KMS-11 (cell line): ENCODE data around the gene CIDEA.
"Not testable (repeated sequence)": the region's sequence is repeated elsewhere in the genome, so short reads cannot be mapped to it uniquely, and the experiment has no call there.

Experiments used
- H2AFZ ChIP-seq: fragments of 200-600 bp; sonication (generic); 2 replicates; pipeline ENCODE4 v1.6.1; 2016; ENCODE audit warnings: antibody characterized with exemption, mixed run types, low read depth
- H3K27ac ChIP-seq: fragments of 200-600 bp; sonication (generic); 2 replicates; pipeline ENCODE4 v1.6.1; 2016; ENCODE audit warnings: mild to moderate bottlenecking, mixed run types
- H3K27me3 ChIP-seq: fragments of 200-600 bp; sonication (generic); 2 replicates; pipeline ENCODE4 v1.6.1; 2017; ENCODE audit warnings: mild to moderate bottlenecking, low read depth, mixed run types, moderate library complexity; ENCODE audit not compliant: insufficient read depth
- H3K36me3 ChIP-seq: fragments of 200-600 bp; sonication (generic); 2 replicates; pipeline ENCODE4 v1.6.1; 2017; ENCODE audit warnings: mild to moderate bottlenecking, mixed run types; ENCODE audit not compliant: insufficient read depth
- H3K4me1 ChIP-seq: fragments of 200-600 bp; sonication (generic); 2 replicates; pipeline ENCODE4 v1.6.1; 2016; ENCODE audit warnings: mild to moderate bottlenecking, low read depth, mixed run types; ENCODE audit not compliant: poor library complexity, severe bottlenecking
- H3K4me2 ChIP-seq: fragments of 200-600 bp; sonication (generic); 2 replicates; pipeline ENCODE4 v1.7.0; 2016; ENCODE audit warnings: mild to moderate bottlenecking, mixed run types
- H3K4me3 ChIP-seq: fragments of 200-600 bp; sonication (generic); IDR thresholded peaks from 2 replicates; pipeline ENCODE4 v1.6.1; 2017; ENCODE audit warnings: low read depth, low read length, mixed read lengths; ENCODE audit not compliant: insufficient read depth
- H3K79me2 ChIP-seq: fragments of 200-600 bp; sonication (generic); 2 replicates; pipeline ENCODE4 v1.6.1; 2016; ENCODE audit warnings: low read depth, mixed run types; ENCODE audit not compliant: insufficient read depth
- H3K9ac ChIP-seq: fragments of 200-600 bp; sonication (generic); 2 replicates; pipeline ENCODE4 v1.6.1; 2016; ENCODE audit warnings: mild to moderate bottlenecking, mixed run types
- H4K20me1 ChIP-seq: fragments of 200-600 bp; sonication (generic); 2 replicates; pipeline ENCODE4 v1.6.1; 2016; ENCODE audit warnings: mild to moderate bottlenecking, mixed run types; ENCODE audit not compliant: insufficient read depth
- CTCF ChIP-seq: fragments of 200-600 bp; sonication (generic); conservative IDR thresholded peaks from 2 replicates; pipeline ENCODE4 v1.6.1; 2017; ENCODE audit warnings: low read depth, mild to moderate bottlenecking, antibody characterized with exemption, low read length, moderate library complexity, mixed read lengths

The CIDEA gene

GRCh38 chr18:12238826-12239225 lies 15.3 kb upstream of the CIDEA start:
- Histone ChIP-seq H3K27me3 (no peaks in the 10 kb centered on the region), H3K4me2 (no peak overlapping the region), H3K36me3 (no peaks in the 10 kb centered on the region)

GRCh38 chr18:12239431-12239830 lies 14.7 kb upstream of the CIDEA start:
- TF ChIP-seq CTCF: no peak
- no peaks in the 10 kb centered on the region for H3K79me2 ChIP-seq
- no peak overlapping the region for H3K9ac ChIP-seq
- no peak overlapping the region for H2AFZ ChIP-seq
- H3K27me3 ChIP-seq: no peaks in the 10 kb centered on the region
- H3K36me3 ChIP-seq: no peaks in the 10 kb centered on the region
- no peaks in the 10 kb centered on the region for H3K4me1 ChIP-seq
- H3K27ac ChIP-seq: no peak overlapping the region
- no peak overlapping the region for H3K4me2 ChIP-seq
- H3K4me3 ChIP-seq: no peak overlapping the region
- no peaks in the 10 kb centered on the region for H4K20me1 ChIP-seq

More at GRCh38 chr18:12238826-12239225, 15.3 kb upstream of the CIDEA start:
- no peak for TF ChIP-seq CTCF
- Histone ChIP-seq H3K79me2 (no peaks in the 10 kb centered on the region), H4K20me1 (no peaks in the 10 kb centered on the region), H3K4me1 (peaks cover 5% of the 10 kb centered on the region), H3K4me3 (no peak overlapping the region), H3K9ac (no peak overlapping the region), H2AFZ (no peak overlapping the region), H3K27ac (no peak overlapping the region)

GRCh38 chr18:12242658-12243260 lies 11.4 kb upstream of the CIDEA start:
- Histone ChIP-seq H3K9ac (no peak overlapping the region), H3K27ac (no peak overlapping the region), H2AFZ (no peak overlapping the region), H3K36me3 (no peaks in the 10 kb centered on the region), H3K79me2 (no peaks in the 10 kb centered on the region), H3K4me3 (no peak overlapping the region), H3K4me1 (no peaks in the 10 kb centered on the region), H3K27me3 (no peaks in the 10 kb centered on the region), H3K4me2 (no peak overlapping the region), H4K20me1 (no peaks in the 10 kb centered on the region)
- no peak for TF ChIP-seq CTCF

GRCh38 chr18:12243272-12243671 lies 10.9 kb upstream of the CIDEA start:
- not testable (repeated sequence) for H3K36me3 ChIP-seq, H3K79me2 ChIP-seq, H3K4me2 ChIP-seq, H3K27me3 ChIP-seq, H4K20me1 ChIP-seq, H3K27ac ChIP-seq, H3K9ac ChIP-seq, H3K4me3 ChIP-seq, H3K4me1 ChIP-seq, H2AFZ ChIP-seq

- Histone ChIP-seq H3K4me3 (no peak overlapping the region), H3K27ac (no peak overlapping the region), H4K20me1 (no peaks in the 10 kb centered on the region), H3K27me3 (no peaks in the 10 kb centered on the region), H3K4me2 (no peak overlapping the region), H3K79me2 (no peaks in the 10 kb centered on the region), H2AFZ (no peak overlapping the region), H3K36me3 (no peaks in the 10 kb centered on the region), H3K9ac (no peak overlapping the region), H3K4me1 (no peaks in the 10 kb centered on the region)
- TF ChIP-seq CTCF: no peak
These were observed 8.4 kb upstream of the CIDEA start for GRCh38 chr18:12245793-12246135.
